HL-60 (cell line): ENCODE data around the gene TSGA10.

ENCODE experiments used
- DNase-seq, 2 experiments: peaks; one replicate each; pipeline ENCODE4 v3.0.0-alpha.2; 2010 to 2020; ENCODE audit warnings: low read depth in 1 of 2, low spot score in 1 of 2
- H3K27ac ChIP-seq: fragments of 250-450 bp; sonication (Bioruptor Pico); replicated peaks from 2 replicates; pipeline ENCODE4 v1.5.1; 2020; ENCODE audit warnings: mild to moderate bottlenecking, moderate library complexity
- H3K27me3 ChIP-seq: fragments of 250-450 bp; sonication (Bioruptor Pico); 2 replicates; pipeline ENCODE4 v1.5.1; 2021; ENCODE audit warnings: mild to moderate bottlenecking, moderate library complexity; ENCODE audit not compliant: insufficient read depth, poor library complexity, severe bottlenecking
- H3K4me3 ChIP-seq: replicated peaks from 2 replicates; pipeline ENCODE4 v1.5.1; 2011; ENCODE audit warnings: mild to moderate bottlenecking, control low read depth, low read length; ENCODE audit not compliant: insufficient read depth
- GABPA ChIP-seq: IDR thresholded peaks from 2 replicates; pipeline ENCODE4 v1.6.1; 2012; ENCODE audit warnings: low read depth
- POLR2AphosphoS5 ChIP-seq: IDR thresholded peaks from 2 replicates; pipeline ENCODE4 v1.6.1; 2012; ENCODE audit warnings: low read depth
- SPI1 ChIP-seq: IDR thresholded peaks from 2 replicates; pipeline ENCODE4 v1.6.1; 2012; ENCODE audit warnings: low read depth, mild to moderate bottlenecking, borderline replicate concordance
- TF ChIP-seq, protein P1 (sequence below): IDR thresholded peaks from 2 replicates; pipeline ENCODE4 v1.6.1; 2012; ENCODE audit warnings: low read depth; ENCODE audit not compliant: insufficient replicate concordance
- TF ChIP-seq, protein P2 (sequence below): IDR thresholded peaks from one replicate; pipeline ENCODE4 v1.5.1; 2011; ENCODE audit warnings: low read length, control low read depth, inconsistent platforms; ENCODE audit not compliant: insufficient read depth

Gene TSGA10

DNA sequence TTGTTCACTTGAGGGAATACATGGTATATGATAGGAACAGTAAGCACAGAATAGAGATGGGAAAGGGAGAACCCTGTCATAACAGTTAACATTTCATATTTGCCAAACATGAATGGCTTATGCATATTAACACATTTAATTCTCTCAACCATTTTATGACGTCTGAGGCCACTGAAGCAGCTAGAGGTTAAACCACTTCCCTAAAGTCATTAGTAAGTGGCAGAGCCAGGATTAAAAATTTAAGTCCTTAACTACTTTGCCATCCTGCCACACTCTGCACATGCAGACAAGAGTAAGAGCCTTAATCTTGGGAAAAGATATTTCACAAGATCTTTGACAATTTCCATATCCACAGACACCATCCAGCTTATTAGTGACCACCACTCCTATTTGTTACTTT is 2.1 kb upstream of the TSGA10 start:
- Histone ChIP-seq H3K27ac (no peak overlapping the region), H3K4me3 (no peak overlapping the region), H3K27me3 (no peaks in the 10 kb centered on the region)
- TF ChIP-seq, protein P1, sequence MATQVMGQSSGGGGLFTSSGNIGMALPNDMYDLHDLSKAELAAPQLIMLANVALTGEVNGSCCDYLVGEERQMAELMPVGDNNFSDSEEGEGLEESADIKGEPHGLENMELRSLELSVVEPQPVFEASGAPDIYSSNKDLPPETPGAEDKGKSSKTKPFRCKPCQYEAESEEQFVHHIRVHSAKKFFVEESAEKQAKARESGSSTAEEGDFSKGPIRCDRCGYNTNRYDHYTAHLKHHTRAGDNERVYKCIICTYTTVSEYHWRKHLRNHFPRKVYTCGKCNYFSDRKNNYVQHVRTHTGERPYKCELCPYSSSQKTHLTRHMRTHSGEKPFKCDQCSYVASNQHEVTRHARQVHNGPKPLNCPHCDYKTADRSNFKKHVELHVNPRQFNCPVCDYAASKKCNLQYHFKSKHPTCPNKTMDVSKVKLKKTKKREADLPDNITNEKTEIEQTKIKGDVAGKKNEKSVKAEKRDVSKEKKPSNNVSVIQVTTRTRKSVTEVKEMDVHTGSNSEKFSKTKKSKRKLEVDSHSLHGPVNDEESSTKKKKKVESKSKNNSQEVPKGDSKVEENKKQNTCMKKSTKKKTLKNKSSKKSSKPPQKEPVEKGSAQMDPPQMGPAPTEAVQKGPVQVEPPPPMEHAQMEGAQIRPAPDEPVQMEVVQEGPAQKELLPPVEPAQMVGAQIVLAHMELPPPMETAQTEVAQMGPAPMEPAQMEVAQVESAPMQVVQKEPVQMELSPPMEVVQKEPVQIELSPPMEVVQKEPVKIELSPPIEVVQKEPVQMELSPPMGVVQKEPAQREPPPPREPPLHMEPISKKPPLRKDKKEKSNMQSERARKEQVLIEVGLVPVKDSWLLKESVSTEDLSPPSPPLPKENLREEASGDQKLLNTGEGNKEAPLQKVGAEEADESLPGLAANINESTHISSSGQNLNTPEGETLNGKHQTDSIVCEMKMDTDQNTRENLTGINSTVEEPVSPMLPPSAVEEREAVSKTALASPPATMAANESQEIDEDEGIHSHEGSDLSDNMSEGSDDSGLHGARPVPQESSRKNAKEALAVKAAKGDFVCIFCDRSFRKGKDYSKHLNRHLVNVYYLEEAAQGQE, result no peak
- peak; percentile 86 for TF ChIP-seq SPI1
- no peak for DNase-seq

DNA sequence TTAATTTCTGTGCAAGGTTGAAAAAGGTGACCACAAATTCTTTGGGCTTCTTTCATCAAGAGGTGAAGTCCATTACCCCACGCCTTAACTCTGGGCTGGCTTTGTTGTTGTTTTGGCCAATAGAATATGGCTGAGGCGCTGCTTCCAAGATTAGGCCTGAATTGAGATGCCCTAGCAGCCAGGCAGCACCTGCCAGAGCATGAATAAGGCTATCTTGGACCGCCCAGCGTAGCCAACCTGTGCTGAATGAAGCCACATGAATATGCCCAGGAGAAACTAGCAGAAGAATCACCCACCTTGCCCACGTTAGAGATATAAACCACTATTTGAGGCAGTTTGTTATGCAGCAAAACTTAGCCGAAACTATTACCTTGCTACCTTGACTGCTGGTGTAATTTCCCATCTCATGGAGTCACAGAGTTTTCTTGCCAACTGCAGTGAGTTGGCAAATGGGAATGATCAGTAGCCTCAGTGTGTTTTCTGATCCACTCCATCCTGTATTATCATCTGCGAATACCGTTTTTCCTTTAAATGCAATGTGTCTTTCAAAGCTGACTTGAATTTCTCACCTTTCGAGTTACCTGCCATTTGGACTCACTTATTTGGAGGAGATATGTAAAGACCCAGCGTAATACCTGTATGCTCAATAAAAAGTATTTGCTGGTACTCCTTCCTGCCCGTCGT is 679 bp downstream of the TSGA10 start:
- peak overlapping the region; percentile 89 for H3K27ac ChIP-seq
- no peak for DNase-seq
- peak overlapping the region; percentile 74 for H3K4me3 ChIP-seq
- H3K27me3 ChIP-seq, result no peaks in the 10 kb centered on the region
- TF ChIP-seq POLR2AphosphoS5 (no peak), GABPA (no peak), SPI1 (no peak)
- TF ChIP-seq, protein P1, result no peak
- TF ChIP-seq, protein P2, sequence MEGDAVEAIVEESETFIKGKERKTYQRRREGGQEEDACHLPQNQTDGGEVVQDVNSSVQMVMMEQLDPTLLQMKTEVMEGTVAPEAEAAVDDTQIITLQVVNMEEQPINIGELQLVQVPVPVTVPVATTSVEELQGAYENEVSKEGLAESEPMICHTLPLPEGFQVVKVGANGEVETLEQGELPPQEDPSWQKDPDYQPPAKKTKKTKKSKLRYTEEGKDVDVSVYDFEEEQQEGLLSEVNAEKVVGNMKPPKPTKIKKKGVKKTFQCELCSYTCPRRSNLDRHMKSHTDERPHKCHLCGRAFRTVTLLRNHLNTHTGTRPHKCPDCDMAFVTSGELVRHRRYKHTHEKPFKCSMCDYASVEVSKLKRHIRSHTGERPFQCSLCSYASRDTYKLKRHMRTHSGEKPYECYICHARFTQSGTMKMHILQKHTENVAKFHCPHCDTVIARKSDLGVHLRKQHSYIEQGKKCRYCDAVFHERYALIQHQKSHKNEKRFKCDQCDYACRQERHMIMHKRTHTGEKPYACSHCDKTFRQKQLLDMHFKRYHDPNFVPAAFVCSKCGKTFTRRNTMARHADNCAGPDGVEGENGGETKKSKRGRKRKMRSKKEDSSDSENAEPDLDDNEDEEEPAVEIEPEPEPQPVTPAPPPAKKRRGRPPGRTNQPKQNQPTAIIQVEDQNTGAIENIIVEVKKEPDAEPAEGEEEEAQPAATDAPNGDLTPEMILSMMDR, result no peak

DNA sequence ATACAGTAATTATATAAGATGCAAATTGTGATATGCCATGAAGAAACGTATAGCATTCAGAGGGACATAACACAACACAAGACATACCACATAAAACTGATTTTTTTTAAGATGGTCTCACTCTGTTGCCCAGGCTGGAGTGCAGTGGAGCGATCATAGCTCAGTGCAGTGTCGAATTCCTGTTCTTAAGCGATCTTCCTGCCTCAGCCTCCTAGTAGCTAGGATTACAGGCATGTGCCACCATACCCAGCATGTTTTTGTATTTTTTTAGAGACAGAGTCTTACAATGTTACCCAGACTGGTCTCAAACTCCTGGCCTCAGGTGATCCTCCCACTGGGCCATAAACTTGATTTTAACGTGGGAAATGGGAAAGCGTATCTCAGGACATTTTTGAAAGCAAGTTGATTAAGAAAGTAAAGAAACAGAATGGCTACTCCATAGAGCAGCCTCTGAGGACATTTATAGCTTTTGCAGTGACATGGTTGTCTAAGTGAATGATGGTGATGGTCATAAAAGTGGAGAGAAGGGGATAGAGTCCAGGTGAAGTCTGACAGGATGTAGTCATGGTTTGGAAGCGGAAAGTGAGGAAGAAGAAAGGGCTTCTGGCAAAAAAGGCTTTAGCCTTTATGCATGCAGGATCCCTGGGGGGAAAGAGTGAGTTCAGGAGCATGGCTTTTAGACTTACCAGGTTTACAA is 2.4 kb downstream of the TSGA10 start:
- DNase-seq, result no peak
- H3K27ac ChIP-seq, result peak overlapping the region; percentile 89
- TF ChIP-seq SPI1, result no peak
- TF ChIP-seq, protein P2, result no peak
- TF ChIP-seq POLR2AphosphoS5, result no peak
- TF ChIP-seq GABPA, result no peak
- TF ChIP-seq, protein P1, result no peak
- no peak overlapping the region for H3K4me3 ChIP-seq
- H3K27me3 ChIP-seq, result no peaks in the 10 kb centered on the region
